Measurements from ENCODE around the gene EIF3C.
"Not testable (repeated sequence)": the region's sequence is repeated elsewhere in the genome, so short reads cannot be mapped to it uniquely, and the experiment has no call there.

The EIF3C gene

DNA sequence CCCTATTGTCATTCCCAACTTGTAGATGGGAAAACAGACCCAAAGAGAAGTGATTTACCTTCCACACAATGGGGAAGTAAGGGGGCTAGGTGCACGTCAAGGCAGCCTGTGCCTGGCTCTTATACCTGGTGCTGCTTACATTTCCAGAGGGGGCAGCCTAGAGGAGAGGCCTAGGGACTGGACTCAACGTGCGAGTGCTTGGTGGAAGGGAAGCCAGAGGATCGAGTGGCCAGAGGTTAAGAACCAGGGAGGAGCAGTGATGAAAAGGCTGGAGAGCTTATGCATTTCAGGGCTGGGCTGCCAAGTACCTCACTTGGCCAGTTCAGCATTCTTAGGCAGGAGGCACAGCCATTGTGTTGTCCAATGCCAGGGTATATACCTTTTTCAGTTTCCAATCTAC lies 71.1 kb downstream of the EIF3C start:
- H3K27ac ChIP-seq (ENCODE audit: low read length); H3K36me3 ChIP-seq (ENCODE audit: insufficient read depth, low read depth, low read length); H3K4me1 ChIP-seq (ENCODE audit: insufficient read depth, low read length); H3K9ac ChIP-seq (ENCODE audit: low read depth, low read length); H3K9me3 ChIP-seq (ENCODE audit: insufficient read depth, low read depth, low read length); H3K4me3 ChIP-seq (ENCODE audit: low read length); H3K27me3 ChIP-seq (ENCODE audit: insufficient read depth, low read length): not testable (repeated sequence)
